ENCODE data around the gene VIT.

- TF ChIP-seq CTCF (IDR thresholded peaks at IDR 0.05) (no peak), POLR2A (IDR thresholded peaks at IDR 0.05) (no peak)
Observed at GRCh38 chr2:36843838-36844237, 147.3 kb downstream of the VIT start.
